K562 (cell line): ENCODE results near the gene DUSP16. TPM values are rescaled to one million over a fixed set of nuclear protein-coding genes. Genes with fewer than 3 reads are reported as not detected.

Source experiments
- C11orf30 ChIP-seq: fragments of 450-650 bp; IDR thresholded peaks from 2 replicates; pipeline ENCODE4 v1.6.1; 2016; ENCODE audit warnings: low read depth, mild to moderate bottlenecking
- CHCHD3 ChIP-seq: fragments of 250-450 bp; sonication (Bioruptor Pico); IDR thresholded peaks from 2 replicates; pipeline ENCODE4 v2.1.2; 2022; ENCODE audit warnings: mild to moderate bottlenecking
- HDAC1 ChIP-seq, 2 experiments: fragments of 450-650 bp; IDR thresholded peaks; 2 replicates each; pipeline ENCODE4 v1.6.1; 2016 to 2017; ENCODE audit warnings: inconsistent platforms in 1 of 2, mild to moderate bottlenecking in 1 of 2, moderate library complexity in 1 of 2
- KLF6 ChIP-seq: fragments of 250-450 bp; sonication (Bioruptor Pico); IDR thresholded peaks from 2 replicates; pipeline ENCODE4 v1.4.0; 2020; ENCODE audit warnings: mild to moderate bottlenecking, moderate library complexity, borderline replicate concordance
- MAFF ChIP-seq: IDR thresholded peaks from 2 replicates; pipeline ENCODE4 v1.6.1; 2012; ENCODE audit warnings: low read length, improper control_type of control experiment
- MAFK ChIP-seq: IDR thresholded peaks from 2 replicates; pipeline ENCODE4 v1.6.1; 2011; ENCODE audit warnings: low read length, improper control_type of control experiment
- POLR2B ChIP-seq: fragments of 450-650 bp; IDR thresholded peaks from 2 replicates; pipeline ENCODE4 v1.6.1; 2018; ENCODE audit warnings: low read depth; ENCODE audit not compliant: partially characterized antibody
- ZEB2 ChIP-seq: fragments of 450-650 bp; IDR thresholded peaks from 2 replicates; pipeline ENCODE4 v1.6.1; 2016
- polyA plus RNA-seq, 8 experiments: library from polyadenylated mRNA; depleted of rRNA in 4 of 8; stranded (reverse) in 5 of 8; unstranded in 3 of 8; fragments of >200 nt; fragmentation: Nextera tagmentation in 2 of 8; fragmentation: Illumina TruSeq in 1 of 8; extraction: Ambion mirVana in 2 of 8; extraction: Trizol in 1 of 8; gene quantifications; 2 replicates each; pipeline versions ENCODE4 v1.2.1 to v1.2.3, GENCODE V29; 2011 to 2014; ENCODE audit warnings: inconsistent platforms in 1 of 8, missing spikeins in 1 of 8
- total RNA-seq, 7 experiments: library from RNA; depleted of rRNA in 6 of 7; stranded (reverse); fragments of >200 nt in 6 of 7; fragmentation: Illumina TruSeq in 2 of 7; extraction: Trizol in 2 of 7; gene quantifications; 2 replicates each; pipeline versions ENCODE4 v1.2.1 to v1.2.3, GENCODE V29; 2011 to 2021; ENCODE audit warnings: low replicate concordance in 1 of 7
- TF ChIP-seq, protein P1 (sequence below): fragments of 200-600 bp; sonication (generic); IDR thresholded peaks from one replicate; pipeline ENCODE4 v1.6.1; 2012; ENCODE audit warnings: mild to moderate bottlenecking, low read depth, low read length, inconsistent platforms
- TF ChIP-seq, protein P2 (sequence below), 2 experiments: fragments of 250-450 bp in 1 of 2; fragments of 450-650 bp in 1 of 2; sonication (Bioruptor Pico) in 1 of 2; IDR thresholded peaks; 2 replicates each; pipeline versions ENCODE4 v1.6.1 to v1.8.0; 2016 to 2021; ENCODE audit warnings: mild to moderate bottlenecking in 2 of 2, moderate library complexity in 2 of 2, missing compliant biosample characterization in 1 of 2, missing genetic modification characterization in 1 of 2

Gene DUSP16
- total and polyA plus RNA-seq, 9 of the 15 experiments (the other 6 are each of a cell fraction or from before 2014, with no cell fraction given) = 0.70 to 12.3 (median 5.7) TPM

DNA sequence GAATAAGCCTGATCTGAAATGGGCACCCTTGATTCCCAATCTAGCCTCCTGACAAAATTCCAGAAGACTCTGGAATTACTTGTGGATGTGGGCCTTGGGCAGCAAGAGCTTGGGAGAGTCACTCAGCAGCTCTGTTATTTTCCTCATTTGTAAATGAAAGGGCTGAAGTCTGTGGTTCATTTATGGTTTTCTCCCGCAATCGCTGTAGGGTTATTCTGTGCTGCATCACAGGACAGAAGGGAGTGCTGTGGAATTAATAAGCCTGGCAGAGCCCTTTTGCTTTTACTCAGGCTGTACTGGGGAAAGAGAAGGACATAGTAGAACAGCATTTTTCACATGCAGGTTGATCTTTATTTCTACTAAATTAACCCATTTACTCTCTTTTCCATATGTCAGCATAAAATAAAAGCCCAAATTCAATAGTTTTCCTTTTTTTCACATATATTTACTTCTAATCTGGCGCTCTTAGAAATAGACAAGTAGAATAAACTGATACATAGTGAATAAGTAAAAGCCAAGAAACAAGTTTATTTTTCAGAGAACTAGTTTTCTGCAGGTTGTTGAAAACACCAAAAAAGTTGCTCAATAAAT is 49.2 kb downstream of the DUSP16 start (continued):
- TF ChIP-seq, protein P1, sequence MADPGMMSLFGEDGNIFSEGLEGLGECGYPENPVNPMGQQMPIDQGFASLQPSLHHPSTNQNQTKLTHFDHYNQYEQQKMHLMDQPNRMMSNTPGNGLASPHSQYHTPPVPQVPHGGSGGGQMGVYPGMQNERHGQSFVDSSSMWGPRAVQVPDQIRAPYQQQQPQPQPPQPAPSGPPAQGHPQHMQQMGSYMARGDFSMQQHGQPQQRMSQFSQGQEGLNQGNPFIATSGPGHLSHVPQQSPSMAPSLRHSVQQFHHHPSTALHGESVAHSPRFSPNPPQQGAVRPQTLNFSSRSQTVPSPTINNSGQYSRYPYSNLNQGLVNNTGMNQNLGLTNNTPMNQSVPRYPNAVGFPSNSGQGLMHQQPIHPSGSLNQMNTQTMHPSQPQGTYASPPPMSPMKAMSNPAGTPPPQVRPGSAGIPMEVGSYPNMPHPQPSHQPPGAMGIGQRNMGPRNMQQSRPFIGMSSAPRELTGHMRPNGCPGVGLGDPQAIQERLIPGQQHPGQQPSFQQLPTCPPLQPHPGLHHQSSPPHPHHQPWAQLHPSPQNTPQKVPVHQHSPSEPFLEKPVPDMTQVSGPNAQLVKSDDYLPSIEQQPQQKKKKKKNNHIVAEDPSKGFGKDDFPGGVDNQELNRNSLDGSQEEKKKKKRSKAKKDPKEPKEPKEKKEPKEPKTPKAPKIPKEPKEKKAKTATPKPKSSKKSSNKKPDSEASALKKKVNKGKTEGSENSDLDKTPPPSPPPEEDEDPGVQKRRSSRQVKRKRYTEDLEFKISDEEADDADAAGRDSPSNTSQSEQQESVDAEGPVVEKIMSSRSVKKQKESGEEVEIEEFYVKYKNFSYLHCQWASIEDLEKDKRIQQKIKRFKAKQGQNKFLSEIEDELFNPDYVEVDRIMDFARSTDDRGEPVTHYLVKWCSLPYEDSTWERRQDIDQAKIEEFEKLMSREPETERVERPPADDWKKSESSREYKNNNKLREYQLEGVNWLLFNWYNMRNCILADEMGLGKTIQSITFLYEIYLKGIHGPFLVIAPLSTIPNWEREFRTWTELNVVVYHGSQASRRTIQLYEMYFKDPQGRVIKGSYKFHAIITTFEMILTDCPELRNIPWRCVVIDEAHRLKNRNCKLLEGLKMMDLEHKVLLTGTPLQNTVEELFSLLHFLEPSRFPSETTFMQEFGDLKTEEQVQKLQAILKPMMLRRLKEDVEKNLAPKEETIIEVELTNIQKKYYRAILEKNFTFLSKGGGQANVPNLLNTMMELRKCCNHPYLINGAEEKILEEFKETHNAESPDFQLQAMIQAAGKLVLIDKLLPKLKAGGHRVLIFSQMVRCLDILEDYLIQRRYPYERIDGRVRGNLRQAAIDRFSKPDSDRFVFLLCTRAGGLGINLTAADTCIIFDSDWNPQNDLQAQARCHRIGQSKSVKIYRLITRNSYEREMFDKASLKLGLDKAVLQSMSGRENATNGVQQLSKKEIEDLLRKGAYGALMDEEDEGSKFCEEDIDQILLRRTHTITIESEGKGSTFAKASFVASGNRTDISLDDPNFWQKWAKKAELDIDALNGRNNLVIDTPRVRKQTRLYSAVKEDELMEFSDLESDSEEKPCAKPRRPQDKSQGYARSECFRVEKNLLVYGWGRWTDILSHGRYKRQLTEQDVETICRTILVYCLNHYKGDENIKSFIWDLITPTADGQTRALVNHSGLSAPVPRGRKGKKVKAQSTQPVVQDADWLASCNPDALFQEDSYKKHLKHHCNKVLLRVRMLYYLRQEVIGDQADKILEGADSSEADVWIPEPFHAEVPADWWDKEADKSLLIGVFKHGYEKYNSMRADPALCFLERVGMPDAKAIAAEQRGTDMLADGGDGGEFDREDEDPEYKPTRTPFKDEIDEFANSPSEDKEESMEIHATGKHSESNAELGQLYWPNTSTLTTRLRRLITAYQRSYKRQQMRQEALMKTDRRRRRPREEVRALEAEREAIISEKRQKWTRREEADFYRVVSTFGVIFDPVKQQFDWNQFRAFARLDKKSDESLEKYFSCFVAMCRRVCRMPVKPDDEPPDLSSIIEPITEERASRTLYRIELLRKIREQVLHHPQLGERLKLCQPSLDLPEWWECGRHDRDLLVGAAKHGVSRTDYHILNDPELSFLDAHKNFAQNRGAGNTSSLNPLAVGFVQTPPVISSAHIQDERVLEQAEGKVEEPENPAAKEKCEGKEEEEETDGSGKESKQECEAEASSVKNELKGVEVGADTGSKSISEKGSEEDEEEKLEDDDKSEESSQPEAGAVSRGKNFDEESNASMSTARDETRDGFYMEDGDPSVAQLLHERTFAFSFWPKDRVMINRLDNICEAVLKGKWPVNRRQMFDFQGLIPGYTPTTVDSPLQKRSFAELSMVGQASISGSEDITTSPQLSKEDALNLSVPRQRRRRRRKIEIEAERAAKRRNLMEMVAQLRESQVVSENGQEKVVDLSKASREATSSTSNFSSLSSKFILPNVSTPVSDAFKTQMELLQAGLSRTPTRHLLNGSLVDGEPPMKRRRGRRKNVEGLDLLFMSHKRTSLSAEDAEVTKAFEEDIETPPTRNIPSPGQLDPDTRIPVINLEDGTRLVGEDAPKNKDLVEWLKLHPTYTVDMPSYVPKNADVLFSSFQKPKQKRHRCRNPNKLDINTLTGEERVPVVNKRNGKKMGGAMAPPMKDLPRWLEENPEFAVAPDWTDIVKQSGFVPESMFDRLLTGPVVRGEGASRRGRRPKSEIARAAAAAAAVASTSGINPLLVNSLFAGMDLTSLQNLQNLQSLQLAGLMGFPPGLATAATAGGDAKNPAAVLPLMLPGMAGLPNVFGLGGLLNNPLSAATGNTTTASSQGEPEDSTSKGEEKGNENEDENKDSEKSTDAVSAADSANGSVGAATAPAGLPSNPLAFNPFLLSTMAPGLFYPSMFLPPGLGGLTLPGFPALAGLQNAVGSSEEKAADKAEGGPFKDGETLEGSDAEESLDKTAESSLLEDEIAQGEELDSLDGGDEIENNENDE = no peak
- no peak for TF ChIP-seq KLF6
- no peak for TF ChIP-seq HDAC1 (IDR thresholded peaks at IDR 0.05)
- TF ChIP-seq, protein P2, sequence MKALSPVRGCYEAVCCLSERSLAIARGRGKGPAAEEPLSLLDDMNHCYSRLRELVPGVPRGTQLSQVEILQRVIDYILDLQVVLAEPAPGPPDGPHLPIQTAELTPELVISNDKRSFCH (CRISPR knock-in tag; IDR thresholded peaks at IDR 0.05) = no peak
- TF ChIP-seq, protein P2 (tag; IDR thresholded peaks at IDR 0.05) = no peak
- peak; percentile 44; the same call in 1 of the 2 replicates for TF ChIP-seq C11orf30
- peak; percentile 51 for TF ChIP-seq MAFK
- TF ChIP-seq CHCHD3 (CRISPR knock-in tag) = no peak
- no peak for TF ChIP-seq POLR2B
- TF ChIP-seq MAFF = peak; percentile 38; the same call in 1 of the 2 replicates
- TF ChIP-seq ZEB2 = no peak
